HL-60 (cell line): ENCODE measurements around the gene ZNF652.
"Not testable (repeated sequence)": the region's sequence is repeated elsewhere in the genome, so short reads cannot be mapped to it uniquely, and the experiment has no call there.

ENCODE experiments used
- DNase-seq, 2 experiments: peaks; one replicate each; pipeline ENCODE4 v3.0.0-alpha.2; 2010 to 2020; ENCODE audit warnings: low read depth in 1 of 2, low spot score in 1 of 2
- H3K27ac ChIP-seq: fragments of 250-450 bp; sonication (Bioruptor Pico); replicated peaks from 2 replicates; pipeline ENCODE4 v1.5.1; 2020; ENCODE audit warnings: mild to moderate bottlenecking, moderate library complexity
- H3K27me3 ChIP-seq: fragments of 250-450 bp; sonication (Bioruptor Pico); 2 replicates; pipeline ENCODE4 v1.5.1; 2021; ENCODE audit warnings: mild to moderate bottlenecking, moderate library complexity; ENCODE audit not compliant: insufficient read depth, poor library complexity, severe bottlenecking
- H3K4me3 ChIP-seq: replicated peaks from 2 replicates; pipeline ENCODE4 v1.5.1; 2011; ENCODE audit warnings: mild to moderate bottlenecking, control low read depth, low read length; ENCODE audit not compliant: insufficient read depth
- CTCF ChIP-seq: IDR thresholded peaks from one replicate; pipeline ENCODE4 v1.5.1; 2011; ENCODE audit warnings: low read length, control low read depth, inconsistent platforms; ENCODE audit not compliant: insufficient read depth
- GABPA ChIP-seq: IDR thresholded peaks from 2 replicates; pipeline ENCODE4 v1.6.1; 2012; ENCODE audit warnings: low read depth
- POLR2AphosphoS5 ChIP-seq: IDR thresholded peaks from 2 replicates; pipeline ENCODE4 v1.6.1; 2012; ENCODE audit warnings: low read depth
- SPI1 ChIP-seq: IDR thresholded peaks from 2 replicates; pipeline ENCODE4 v1.6.1; 2012; ENCODE audit warnings: low read depth, mild to moderate bottlenecking, borderline replicate concordance
- TF ChIP-seq, protein P1 (sequence below): IDR thresholded peaks from 2 replicates; pipeline ENCODE4 v1.6.1; 2012; ENCODE audit warnings: low read depth; ENCODE audit not compliant: insufficient replicate concordance

ZNF652 gene

DNA sequence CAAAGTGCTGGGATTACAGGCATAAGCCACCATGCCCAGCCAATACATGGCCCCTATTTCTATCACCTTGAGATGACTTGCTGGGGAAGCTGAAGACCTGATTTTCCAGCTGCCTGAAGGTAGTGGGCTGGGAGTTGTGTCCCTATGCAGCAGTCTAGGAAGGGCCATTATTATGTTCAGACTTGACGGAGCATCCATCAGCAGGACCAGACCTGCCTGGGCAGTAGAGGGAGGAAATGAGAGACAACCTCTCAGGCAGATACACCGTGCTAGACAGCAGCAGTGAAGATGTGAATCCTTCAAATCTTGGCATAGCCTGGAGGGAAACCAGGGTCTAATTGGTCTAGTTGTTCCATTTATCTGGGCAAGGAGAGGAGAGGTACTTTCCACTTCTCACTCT, 95.8 kb downstream of the ZNF652 start:
- TF ChIP-seq POLR2AphosphoS5, result no peak
- TF ChIP-seq GABPA, result no peak
- TF ChIP-seq, protein P1, sequence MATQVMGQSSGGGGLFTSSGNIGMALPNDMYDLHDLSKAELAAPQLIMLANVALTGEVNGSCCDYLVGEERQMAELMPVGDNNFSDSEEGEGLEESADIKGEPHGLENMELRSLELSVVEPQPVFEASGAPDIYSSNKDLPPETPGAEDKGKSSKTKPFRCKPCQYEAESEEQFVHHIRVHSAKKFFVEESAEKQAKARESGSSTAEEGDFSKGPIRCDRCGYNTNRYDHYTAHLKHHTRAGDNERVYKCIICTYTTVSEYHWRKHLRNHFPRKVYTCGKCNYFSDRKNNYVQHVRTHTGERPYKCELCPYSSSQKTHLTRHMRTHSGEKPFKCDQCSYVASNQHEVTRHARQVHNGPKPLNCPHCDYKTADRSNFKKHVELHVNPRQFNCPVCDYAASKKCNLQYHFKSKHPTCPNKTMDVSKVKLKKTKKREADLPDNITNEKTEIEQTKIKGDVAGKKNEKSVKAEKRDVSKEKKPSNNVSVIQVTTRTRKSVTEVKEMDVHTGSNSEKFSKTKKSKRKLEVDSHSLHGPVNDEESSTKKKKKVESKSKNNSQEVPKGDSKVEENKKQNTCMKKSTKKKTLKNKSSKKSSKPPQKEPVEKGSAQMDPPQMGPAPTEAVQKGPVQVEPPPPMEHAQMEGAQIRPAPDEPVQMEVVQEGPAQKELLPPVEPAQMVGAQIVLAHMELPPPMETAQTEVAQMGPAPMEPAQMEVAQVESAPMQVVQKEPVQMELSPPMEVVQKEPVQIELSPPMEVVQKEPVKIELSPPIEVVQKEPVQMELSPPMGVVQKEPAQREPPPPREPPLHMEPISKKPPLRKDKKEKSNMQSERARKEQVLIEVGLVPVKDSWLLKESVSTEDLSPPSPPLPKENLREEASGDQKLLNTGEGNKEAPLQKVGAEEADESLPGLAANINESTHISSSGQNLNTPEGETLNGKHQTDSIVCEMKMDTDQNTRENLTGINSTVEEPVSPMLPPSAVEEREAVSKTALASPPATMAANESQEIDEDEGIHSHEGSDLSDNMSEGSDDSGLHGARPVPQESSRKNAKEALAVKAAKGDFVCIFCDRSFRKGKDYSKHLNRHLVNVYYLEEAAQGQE, result no peak
- no peak for TF ChIP-seq SPI1
- TF ChIP-seq CTCF, result no peak
- Histone ChIP-seq H3K27ac (no peak overlapping the region), H3K27me3 (no peaks in the 10 kb centered on the region), H3K4me3 (no peak overlapping the region)
- DNase-seq, result no peak

DNA sequence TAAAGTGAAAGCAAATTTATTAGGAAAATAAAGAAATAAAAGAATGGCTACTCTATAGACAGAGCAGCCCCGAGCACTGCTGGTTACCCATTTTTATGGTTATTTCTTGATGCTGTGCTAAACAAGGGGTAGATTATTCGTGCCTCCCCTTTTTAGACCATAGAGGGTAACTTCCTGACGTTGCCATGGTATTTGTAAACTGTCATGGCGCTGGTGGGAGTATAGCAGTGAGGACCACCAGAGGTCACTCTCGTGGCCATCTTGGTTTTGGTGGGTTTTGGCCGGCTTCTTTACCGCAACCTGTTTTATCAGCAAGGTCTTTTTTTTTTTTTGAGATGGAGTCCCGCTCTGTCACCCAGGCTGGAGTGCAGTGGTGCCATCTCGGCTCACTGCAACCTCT, 100.5 kb downstream of the ZNF652 start:
- not testable (repeated sequence) for DNase-seq, H3K27ac ChIP-seq, H3K27me3 ChIP-seq, H3K4me3 ChIP-seq

GRCh38 chr17:49260817-49261291, 101.2 kb downstream of the ZNF652 start:
- H3K27me3 ChIP-seq, result no peaks in the 10 kb centered on the region
- H3K4me3 ChIP-seq, result peak overlapping the region; percentile 41
- no peak for TF ChIP-seq POLR2AphosphoS5
- TF ChIP-seq, protein P1, result no peak
- TF ChIP-seq GABPA, result no peak
- no peak for TF ChIP-seq SPI1
- TF ChIP-seq CTCF, result no peak
- no peak overlapping the region for H3K27ac ChIP-seq
- peak in 1 of 2 experiments; percentile 48 for DNase-seq

DNA sequence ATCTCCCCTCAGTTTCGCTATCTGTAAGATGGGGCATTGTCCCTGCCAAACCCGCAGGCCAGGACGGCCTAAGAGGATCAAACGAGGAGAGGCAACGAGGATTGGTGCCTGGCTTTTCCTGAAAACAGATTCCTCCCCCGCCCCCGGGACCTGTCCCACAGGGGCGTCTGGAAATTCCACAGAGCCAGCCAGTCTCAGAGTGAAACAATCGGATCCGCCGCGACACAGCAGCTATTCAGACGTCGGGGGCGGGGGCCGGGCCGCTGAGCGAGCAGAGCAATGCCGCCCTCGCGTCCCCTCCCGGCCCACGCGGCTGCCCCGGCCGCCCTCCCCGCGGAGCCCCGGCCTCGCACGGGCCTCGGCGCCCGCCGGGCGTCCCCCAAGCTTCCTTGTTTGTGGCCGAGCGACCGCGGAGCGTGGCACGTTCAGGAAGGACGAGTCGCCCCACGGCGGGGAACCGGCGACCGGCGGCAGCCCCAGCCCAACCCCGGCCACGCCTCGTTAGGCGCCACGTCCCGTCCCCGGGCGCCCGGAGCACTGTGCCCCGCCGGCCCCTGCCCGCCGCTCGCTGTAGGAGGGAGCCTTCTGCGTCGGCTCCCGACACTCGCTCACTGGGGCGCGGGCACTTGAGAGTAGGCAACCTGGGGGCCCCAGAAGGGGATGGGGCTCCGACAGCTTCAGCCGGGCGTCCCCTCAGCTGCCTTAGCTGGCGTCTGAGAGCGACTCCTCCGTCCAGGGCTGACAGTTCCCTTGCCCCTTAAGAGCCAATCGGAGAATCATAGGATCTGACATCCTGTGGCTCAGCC, 101.8 kb downstream of the ZNF652 start:
- no peaks in the 10 kb centered on the region for H3K27me3 ChIP-seq
- peak overlapping the region; percentile 42; the same call in 1 of the 2 replicates for H3K27ac ChIP-seq
- DNase-seq, result peak; percentile 42 to 43
- peak overlapping the region; percentile 41 for H3K4me3 ChIP-seq
- TF ChIP-seq, protein P1, result no peak
- no peak for TF ChIP-seq POLR2AphosphoS5
- no peak for TF ChIP-seq GABPA
- TF ChIP-seq SPI1, result no peak
- TF ChIP-seq CTCF, result no peak
